ENCODE measurements around the gene CACNA1H.

Gene CACNA1H

DNA sequence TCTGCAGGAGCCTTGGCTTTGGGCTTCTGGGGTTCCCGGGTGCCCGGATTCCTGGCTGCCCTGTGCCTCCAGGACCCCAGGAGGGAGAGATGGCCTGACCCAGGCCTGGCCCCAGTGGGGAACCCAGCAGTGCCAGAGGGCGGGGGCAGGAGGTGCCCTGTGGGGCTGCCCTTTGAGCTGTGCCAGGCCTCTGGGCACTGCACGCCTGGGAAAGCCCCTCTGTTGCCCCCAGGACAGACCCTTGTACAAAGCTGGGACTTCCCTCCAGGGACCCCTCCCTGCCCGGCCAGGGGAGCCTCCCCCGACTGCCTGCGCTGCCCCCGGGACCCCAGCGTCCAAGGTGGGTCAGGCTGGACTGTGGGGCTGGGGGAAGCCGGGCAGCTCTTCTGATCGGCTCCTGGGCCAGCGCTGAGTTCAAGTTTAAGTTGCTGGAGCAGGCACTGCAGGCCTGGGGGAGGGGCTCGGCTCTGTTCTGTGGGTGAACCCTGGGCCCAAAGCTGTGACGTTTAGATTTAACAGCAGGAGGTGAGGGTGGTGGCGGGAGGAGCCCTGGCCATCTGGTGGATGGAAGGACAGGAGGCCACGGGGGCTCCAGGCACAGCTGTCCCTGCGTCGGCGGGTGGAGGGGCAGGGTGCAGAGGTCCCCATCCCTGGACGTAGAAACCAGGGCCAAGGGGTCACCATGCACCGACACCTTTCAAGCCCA, 29.2 kb upstream of the CACNA1H start:
- no peak for DNase-seq (ENCODE audit: low spot score)

DNA sequence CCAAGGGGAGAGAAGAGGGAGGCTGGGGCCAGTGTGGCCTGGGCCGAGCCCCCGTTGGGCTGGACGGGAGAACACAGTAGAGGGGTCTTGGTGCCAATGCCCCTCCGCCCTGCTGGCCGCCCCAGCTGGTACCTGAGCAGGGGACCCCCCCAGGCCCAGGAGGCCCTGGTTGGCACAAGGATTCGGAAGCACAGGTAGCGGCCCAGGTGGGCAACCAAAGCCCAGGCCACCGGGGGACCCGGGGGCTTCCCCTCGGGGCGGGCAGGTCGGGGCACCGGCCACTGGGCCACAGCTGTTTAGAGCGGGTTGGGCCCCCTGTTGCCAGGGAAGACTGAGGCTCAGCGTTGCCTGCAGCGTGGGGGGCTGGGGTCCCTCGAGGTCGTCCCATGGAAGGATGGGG, 28.6 kb upstream of the CACNA1H start:
- no peak for DNase-seq (ENCODE audit: low spot score)

DNA sequence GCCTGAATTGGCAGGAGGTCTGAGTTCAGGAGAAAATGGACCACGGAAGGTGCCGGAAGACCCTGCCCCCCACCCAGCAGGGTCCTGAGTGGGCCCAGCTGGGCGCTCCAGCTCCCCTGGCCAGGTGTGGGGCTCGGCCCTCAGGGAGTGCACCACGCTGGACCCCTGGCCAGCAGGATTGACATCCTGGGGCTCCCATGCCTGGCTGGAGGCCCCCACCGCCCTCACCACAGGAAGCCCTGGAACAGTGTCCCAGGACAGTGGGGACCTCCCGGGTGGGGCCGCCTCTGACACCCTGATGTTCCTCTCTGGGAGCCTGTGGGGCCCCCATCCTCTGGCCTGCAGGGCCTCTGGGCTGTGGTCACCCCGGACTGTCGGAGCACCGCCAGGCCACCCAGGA, 28.1 kb upstream of the CACNA1H start:
- no peak for DNase-seq (ENCODE audit: low spot score)

DNA sequence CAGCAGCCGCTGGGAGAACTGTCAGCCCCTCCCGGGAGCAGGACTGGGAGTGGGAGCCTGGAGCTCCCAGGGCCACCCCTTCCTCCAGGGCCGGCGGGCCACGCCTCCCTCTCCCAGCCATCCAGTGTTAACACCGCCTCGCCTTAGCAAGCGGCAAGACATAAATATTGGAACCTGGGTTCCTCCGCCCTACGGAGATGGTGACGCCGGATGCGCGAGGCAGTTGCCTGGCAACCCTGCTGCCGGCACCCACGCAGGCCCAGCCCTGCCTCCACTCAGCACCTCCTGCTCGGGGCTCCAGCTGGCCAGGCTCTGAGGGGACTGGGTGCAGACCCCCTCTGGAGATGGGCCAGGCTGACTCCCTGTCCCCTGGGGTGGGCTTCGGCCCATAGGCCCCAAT, 27.4 kb upstream of the CACNA1H start:
- peak; percentile 63 for DNase-seq (ENCODE audit: low spot score)

DNA sequence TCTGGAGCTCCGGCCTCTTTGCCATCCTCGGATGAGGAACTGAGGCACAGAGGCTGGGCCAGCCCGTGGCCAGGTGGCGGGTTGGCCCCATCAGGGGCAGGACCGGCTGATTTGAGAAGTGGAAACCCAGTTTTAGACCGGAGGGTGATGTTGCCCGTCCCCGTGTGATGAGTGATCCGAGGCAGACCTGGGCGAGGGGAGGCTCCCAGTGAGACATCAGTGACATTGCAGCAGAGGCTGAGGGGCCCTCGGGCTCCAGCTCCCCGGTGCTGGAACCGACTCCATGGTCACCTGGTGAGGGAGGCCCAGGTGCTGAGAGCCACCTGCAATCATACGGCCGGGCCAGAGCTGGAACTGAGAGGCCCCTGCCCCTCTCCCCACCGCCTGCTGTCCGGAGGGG, 26.9 kb upstream of the CACNA1H start:
- no peak for DNase-seq (ENCODE audit: low spot score)

DNA sequence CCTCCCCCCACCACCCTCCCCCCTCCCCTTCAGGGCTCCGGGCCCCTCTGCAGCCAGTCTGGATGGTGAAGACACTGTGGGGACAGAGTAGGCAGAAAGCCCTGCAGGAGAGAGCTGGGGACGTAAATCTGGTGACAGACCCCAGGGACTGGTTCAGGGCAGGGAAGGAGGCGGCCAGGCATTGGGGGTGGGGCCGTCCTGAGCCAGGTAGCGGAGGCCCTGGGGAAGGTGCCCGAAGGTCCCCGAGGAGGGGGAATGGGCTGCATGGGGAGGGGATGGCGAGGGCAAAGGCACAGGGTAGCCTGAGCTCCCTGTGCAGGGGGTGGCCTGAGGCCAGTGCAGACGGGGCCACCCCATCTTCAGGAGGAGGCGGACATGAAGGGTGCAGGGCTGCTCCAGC, 26.3 kb upstream of the CACNA1H start:
- no peak for DNase-seq (ENCODE audit: low spot score)

DNA sequence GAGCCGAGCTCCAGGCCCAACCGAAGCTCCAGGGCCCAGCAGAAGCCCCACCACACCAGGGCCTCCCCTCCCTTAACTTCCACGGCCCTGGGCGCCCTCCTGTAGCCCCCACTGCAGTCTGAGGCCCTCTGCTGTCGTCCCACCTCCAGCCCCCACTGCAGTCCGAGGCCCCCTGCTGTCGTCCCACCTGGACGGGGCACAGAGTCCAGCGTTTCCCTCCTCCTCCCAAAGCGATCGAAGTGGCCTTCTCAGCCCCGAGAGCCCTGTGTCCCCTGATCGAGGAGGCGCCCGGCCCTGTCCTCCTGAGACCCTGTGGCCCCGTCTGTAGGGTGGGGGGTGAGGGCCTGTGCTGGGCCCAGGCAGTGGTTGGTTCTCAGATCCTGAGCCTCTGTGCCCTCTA, 25.8 kb upstream of the CACNA1H start:
- DNase-seq (ENCODE audit: low spot score): no peak

DNA sequence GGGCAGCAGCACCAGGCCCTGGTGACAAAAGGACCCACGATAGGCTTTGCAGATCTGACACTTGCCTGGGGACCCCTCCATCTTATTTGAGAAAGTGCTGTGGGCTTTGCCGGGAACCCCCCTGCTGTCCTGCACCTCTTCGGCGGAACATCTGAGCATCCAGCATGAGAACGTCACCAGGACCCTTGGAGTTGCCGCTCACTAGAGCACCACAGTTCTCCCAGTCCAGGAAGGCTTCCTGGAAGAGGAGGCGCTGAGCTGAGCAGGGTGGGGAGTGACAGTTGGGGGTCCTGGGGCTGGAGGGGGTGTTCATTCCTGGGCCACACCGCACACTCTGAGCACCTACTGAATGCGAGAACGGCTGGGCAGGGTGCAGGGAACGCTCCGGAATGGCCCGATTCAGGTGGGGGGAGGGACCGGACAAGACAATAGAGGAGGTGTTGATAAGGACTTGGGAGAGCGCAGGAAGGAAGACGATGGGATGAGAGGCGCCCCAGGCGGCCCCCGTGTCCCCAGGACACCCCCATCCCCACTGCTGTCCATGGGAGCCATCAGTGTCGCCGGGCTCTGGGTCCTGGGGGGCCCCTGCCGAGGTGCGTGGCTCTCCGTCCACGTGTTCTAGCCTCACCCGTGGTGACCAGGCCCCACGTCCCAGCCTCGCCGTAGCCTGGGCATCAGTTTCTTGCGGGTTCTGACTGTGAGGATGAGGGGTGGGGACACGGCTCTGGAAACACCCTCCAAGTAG, 24.8 kb upstream of the CACNA1H start:
- no peak for DNase-seq (ENCODE audit: low spot score)

DNA sequence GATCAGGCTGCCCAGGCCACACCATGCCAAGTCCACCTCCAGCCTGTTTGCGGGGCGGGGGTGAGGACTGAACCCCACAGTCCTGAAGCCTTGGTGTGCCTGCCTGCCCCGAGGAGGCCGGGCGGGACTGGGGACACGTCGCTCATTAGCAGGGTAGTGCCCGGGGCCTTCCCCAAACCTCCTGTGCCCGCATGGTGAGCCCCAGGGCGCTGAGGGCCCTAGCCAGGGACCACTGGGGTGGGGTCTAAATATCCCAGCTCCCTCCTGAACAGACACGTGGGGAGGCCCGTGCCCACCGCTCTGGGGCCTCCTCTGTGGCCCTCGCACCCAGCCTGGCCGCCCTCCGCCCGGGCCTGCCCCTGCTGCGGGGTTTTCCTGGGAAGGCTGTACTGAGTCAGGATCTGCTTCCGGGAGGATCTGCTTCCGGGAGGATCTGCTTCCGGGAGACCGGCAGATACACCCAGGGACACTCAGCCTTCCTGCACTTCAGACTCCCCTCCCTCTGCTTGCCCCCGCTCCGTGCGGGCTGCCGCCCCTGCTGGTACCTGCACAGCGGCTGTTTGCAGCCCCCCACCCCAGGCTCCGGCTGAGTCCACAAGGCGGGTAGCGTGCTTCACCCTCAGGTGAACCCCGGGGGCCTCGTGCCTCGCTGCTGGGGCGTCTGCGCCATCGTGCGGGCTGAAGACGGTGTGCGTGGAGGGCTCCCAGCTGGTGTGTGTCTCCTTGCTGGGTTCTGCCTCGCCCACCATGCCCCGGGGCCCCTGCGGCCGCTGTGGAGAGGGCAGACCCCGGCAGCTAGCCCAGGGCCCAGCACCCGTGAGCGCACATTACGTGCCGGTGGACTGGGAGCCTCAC, 23.6 kb upstream of the CACNA1H start:
- DNase-seq (ENCODE audit: low spot score): no peak

DNA sequence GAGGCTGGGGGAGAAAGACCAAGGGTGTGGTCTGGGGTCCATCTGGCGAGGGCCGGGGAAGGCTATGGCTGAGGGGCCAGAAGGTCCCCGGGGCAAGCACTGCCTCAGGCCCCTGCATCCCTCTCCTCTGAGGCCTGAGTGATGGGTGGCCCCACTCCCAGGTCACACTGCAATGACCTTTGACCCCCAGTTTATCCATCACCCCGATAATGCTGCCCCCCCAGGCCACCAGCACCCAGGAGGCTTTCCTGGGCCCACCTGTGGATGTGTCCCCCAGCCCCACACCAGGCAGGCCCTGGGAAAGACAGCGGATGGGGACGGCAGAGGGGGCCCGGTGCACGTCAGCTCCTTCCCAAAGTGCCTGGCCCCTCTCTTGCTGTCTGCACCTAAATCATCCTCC, 22.5 kb upstream of the CACNA1H start:
- no peak for DNase-seq (ENCODE audit: low spot score)

DNA sequence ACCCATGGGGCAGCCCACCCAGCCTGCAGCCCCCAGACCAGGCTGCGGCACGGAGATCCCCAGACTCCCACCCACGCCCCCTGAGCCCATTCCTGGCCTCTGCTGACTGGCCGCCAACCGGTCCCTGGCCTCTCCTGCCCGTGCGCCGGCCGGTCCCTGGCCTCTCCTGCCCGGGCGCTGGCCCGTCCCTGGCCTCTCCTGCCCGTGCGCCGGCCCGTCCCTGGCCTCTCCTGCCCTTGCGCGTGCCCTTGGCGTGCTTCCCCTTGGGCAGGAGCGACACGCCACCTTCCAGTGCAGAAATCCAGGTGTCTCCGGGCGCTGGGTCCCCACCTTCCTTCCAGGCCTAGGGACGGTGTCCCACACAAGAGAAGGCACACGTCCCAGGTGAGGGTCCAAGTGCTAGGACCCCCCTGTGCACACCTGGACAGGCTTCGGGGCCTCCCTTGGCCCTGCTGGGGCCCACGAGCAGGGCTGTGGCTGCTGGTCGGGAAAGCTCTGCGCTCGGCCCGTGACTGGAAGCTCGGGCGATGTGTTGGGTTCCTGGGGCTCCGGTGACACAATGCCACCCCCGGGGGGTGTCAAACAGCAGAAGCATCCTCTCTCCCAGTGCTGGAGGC, 21.4 kb upstream of the CACNA1H start:
- DNase-seq (ENCODE audit: low spot score): no peak

DNA sequence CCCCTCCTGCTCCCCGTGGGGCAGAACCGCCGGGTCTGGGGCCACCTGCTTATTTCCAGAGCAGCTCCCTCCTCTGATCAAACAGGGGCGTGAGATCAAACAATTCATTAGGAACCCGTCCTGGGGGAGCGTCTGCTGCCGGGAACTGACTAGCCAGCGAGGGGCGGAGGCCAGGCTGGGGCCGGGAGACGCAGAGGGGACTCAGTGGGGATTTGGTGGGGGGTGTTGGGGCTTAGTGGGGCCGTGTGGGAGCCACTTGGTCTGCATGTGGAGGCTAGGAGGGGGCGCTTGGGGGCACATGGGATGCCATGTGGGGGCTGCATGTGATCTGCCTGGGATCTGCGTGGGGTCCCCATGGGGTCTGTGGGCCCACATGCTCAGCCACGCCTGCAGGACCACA, 20.5 kb upstream of the CACNA1H start:
- no peak for DNase-seq (ENCODE audit: low spot score)

DNA sequence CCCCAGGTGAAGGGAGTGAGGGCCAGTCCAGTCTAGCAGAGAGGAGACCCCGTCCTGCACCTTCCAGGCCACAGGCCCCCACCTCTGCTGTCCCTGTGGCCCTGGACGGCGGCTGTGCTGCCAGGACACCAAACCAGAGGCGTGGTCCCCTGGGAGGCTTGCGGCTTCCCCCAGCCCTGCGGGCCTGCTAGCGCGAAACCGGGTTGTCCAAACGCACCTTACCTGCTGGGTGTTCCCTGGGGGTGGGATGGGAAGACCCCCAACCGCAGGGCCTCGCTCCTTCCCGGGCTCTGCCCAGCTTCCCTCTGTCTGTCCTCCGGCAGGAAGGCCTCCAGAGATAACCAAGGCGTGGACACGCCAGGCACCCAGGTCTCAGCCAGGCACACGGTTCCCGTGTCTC, 19.6 kb upstream of the CACNA1H start:
- DNase-seq (ENCODE audit: low spot score): no peak

DNA sequence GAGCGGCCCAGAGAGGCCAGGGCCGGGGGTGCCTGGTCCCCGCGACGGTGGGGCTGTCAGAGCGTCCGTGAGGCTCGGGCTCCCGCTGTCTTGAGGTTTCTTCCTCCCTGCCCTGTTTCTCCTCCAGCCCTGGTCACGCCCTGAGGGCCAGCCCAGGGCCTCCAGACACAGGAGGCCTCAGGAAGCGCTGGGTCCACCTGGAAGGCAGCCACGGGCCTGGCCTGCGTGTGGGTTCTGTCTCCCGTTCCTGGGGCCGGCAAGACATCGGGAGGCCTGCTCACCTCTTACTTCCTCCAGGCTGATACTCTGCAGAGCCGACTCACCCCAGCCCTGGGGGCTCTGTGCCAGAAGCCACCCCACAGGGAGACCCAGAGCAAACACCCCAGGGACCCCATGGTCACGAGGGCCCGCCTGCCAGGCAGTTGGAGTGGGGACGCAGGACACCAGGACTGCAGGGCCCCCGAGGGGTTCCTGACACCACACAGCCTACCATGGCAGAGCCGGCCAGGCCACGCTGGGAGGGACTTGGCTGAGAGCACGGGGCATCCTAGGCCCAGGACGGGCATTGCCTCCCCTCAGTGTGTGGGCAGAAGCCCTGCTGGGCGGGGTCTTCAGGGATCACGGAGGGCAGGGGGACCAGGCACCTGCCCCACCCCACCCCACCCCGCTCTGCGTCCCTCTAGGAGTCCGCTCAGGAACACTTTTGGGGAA, 18.9 kb upstream of the CACNA1H start:
- no peak for DNase-seq (ENCODE audit: low spot score)

DNA sequence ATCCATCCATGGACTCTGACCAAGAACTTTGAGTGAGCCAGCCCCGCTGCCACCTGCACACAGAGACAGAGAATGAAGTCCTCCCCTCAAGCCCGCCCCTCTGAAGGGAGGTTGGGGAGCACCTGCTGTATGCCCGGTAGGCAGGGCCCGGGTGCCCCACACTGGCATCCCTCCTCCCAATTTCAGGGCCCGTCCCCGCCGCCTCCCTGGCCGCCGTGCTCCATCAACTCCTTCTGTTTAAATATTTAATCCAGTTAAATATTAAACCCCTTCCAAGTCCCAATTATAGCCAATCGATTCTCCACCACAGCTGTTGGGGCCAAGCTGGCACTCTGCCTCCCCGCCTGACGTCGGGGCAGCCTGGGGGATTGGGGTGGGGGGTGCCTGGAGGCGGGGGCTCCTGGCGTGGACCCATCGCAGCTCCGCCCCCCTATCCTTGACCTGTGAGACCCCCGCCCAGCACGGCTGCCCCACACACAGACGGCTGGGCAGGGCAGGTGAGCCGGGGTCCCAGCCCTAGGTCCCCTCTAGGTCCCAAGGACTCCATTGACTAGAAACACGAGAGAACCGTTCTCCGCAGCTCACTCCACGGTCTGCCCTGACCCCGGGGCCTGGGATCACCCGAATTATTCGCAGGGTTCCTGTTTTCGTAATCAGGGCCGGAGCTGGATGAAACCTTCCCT, 18.0 kb upstream of the CACNA1H start:
- no peak for DNase-seq (ENCODE audit: low spot score)

DNA sequence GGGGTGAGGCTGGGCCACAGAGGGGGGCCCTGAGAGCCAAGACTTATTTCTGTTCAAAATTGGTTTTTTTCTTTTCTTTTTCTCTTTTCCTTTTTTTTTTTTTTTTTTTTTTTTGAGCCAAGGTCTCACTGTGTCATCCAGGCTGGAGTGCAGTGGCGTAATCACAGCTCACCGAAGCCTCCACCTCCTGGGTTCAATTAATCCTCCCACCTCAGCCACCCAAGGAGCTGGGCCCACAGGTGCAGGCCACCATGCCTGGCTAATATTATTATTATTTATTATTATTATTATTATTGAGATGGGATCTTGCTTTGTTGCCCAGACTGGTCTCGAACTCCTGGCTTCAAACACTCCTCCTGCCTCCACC, 17.5 kb upstream of the CACNA1H start:
- no peak for DNase-seq (ENCODE audit: low spot score)

DNA sequence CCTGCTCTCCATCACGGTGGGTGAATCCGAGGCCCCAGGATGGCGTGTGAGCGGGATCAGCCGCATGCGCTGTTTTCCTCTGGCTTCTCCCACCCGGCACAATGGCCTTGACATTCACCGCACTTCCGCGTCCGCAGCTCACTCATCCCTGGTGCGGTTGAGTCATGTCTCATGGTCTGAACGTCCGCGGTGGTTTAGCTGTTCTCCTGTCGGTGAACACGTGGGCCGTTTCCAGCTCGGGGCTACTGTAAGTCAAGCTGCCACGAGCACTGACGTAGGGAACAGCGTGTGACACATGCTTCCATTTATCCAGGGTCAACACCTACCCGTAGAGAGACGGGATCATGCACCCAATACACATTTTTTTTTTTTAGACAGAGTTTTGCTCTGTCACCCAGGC, 15.3 kb upstream of the CACNA1H start:
- DNase-seq (ENCODE audit: low spot score): no peak

DNA sequence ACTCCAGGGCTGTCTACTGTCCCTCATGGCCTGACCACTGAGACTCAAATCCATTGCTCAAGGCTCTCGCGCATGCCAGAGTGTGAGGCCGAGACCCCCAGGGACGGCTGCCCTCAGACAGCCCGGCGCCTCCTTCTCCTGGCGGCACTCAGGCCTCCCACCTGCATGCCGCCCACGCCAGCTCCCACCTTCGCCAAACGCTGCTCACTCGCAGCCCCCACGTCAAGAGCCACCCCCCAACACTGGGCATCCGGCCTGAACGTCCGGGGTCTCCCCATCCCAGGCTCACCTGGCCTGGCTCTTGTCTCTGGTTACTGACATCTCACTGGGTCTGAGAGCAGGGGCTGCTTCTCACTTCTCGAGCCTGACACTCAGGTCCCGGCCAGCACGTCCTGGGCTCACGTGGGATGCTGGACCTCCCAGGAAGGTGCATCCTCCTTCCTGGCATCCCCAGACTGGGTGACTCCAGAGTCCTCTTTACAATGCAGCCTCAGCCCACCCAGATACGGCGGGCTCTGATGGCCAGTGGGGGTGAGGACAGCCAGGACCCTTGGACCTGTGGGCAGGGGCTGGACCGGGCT, 12.2 kb upstream of the CACNA1H start:
- DNase-seq (ENCODE audit: low spot score): no peak

DNA sequence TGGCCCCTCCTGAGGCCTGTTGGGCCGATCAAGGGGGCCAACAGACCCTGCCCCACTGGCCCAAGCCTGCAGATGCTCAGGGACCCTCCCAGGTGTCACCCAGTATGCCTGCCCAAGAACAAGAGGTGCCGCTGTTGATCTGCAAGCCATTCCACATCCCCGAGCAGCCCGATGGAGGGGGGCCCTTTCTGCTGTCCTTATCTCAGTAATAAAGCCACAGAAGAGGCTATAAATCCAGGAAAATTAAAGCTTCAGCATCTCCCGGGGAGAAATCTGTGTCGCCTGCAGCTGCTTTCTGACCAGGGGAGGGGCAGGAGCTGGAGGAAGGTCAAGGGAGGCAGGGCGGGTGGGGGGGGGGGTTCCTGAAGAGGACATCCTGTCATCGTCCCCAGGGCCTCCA, 11.7 kb upstream of the CACNA1H start:
- no peak for DNase-seq (ENCODE audit: low spot score)

DNA sequence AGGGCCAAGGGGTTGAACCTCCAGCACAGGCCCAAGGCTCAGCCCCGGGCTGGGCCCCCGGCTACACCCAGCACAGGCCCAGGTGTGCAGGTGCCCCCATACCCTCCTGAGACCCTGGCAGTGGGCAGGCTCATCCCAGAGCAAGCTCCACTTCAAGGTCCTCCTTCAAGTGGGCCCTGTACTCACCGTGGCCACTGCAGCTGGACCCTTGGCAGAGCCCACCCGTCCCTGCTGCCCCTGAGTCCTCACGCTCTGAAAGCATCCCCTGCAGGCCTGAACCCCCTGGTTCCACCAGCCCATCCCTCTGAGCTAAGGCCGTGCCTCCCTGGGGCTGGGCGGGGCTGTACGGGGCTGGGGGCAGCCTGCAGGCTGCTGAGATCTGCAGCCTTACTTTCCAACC, 11.2 kb upstream of the CACNA1H start:
- DNase-seq (ENCODE audit: low spot score): no peak

DNA sequence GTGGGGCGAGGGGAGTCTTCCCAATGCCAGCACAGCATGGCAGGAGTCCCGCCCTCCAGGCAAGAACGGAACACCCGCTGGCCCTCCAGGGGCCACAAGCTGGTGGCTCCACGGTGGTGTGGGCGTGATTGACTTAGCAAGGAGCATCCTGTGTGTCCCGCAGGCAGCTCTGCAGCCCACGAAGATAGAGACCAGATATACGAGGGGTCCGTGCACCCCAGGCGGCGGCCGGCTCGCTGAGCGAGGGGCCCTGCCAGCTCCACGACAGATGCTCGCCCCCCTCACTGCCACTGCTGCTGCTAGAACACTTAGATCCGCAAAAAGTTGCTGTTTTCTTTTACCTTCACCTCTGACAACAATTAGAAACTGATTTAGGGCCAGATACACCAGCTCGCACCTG, 10.0 kb upstream of the CACNA1H start:
- no peak for DNase-seq (ENCODE audit: low spot score)

Measured in GM03348 (cell line).